ENCODE data around the gene CLIC1.
"Not testable (repeated sequence)": the region's sequence is repeated elsewhere in the genome, so short reads cannot be mapped to it uniquely, and the experiment has no call there.

CLIC1 gene

DNA sequence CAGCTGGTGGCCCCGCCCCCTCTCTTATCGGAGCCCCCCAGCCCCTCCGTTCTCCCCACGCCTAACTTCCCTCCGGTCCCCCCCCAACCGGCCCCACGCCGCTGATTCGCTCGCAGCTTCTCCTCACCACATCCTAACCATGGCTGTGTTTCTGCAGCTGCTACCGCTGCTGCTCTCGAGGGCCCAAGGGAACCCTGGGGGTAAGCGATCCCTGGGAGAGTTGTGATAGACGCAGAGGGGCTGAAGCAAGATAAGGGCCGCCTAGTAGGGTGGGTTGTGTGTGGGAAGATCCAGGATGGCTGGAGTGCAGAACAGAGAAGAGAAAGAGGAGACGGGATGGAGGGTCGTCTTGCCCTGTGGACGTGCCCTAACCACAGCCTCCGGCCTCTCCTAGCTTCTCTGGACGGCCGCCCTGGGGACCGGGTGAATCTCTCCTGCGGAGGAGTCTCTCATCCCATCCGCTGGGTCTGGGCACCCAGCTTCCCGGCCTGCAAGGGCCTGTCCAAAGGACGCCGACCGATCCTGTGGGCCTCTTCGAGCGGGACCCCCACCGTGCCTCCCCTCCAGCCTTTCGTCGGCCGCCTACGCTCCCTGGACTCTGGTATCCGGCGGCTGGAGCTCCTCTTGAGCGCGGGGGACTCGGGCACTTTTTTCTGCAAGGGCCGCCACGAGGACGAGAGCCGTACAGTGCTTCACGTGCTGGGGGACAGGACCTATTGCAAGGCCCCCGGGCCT lies 12.9 kb downstream of the CLIC1 start, which contains the start of gene MPIG6B:
MPIG6B (plus strand) TSS at position 129 of the 735 bp plus-strand sequence; CDS start at position 140, 11 bp downstream.
- no peak for DNase-seq (ENCODE audit: low spot score)
- no peak for FAIRE-seq

DNA sequence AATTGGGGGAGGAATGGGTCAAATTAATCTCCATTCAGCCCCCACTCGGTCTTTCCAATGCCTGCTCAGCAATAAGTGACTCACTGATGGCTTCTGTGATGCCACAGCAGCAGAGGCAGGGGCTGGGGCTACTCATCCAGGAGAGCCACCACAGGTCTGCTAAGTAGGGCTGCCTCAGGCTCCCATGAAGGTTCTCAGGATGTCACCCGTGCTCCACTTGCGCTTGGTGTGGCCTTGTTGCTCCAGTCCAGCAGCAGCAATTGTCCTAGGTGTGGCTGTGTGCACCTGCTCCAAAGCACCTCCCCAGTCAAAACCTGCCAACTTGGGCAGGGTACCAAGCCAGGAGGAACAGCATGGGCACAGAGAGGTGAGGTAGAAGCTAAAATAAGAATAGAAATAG lies 14.2 kb downstream of the CLIC1 start:
- DNase-seq (ENCODE audit: low spot score): no peak
- no peak for FAIRE-seq

GRCh38 chr6:31721351-31722020 lies 14.8 kb downstream of the CLIC1 start, which contains the start of gene LY6G6C:
Gene LY6G6C, minus strand, starts transcription at chr6:31721746. Its CDS starts 67 bp downstream, at chr6:31721679.
- no peak for DNase-seq (ENCODE audit: low spot score)
- no peak for FAIRE-seq

GRCh38 chr6:31720196-31720770 lies 16.0 kb downstream of the CLIC1 start:
- no peak for FAIRE-seq
- no peak for DNase-seq (ENCODE audit: low spot score)

- DNase-seq (ENCODE audit: low spot score): no peak
- no peak for FAIRE-seq
These were observed 17.3 kb downstream of the CLIC1 start for GRCh38 chr6:31719001-31719400.

- FAIRE-seq: no peak
- no peak for DNase-seq (ENCODE audit: low spot score)
These were observed 18.1 kb downstream of the CLIC1 start for GRCh38 chr6:31718265-31718664.

DNA sequence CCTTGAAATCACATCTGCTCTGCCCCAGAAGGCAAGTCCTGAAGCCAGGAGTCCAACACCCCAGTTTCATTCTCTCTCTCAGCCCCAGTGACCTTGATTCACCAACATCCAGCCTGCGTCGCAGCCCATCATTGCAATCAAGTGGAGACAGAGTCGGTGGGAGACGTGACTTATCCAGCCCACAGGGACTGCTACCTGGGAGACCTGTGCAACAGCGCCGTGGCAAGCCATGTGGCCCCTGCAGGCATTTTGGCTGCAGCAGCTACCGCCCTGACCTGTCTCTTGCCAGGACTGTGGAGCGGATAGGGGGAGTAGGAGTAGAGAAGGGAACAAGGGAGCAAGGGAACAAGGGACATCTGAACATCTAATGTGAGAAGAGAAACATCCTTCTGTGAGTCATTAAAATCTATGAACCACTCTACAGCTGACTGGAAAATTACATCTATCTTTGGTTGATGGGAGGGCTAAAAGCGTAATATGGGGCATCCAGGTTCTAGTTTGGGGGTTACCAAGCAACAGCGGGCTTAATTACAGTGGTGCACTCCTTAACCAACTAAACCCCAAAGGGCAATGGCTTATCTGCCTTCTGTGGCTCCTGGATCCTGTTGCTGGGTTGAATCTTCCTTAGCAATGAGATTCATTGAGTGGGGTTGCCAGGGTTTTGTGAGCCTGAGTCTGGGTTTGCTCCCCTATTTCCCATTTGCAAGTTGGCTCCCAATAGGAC lies 18.7 kb downstream of the CLIC1 start:
- FAIRE-seq (no peak), DNase-seq (ENCODE audit: low spot score) (no peak)

GRCh38 chr6:31715022-31715958 lies 21.0 kb downstream of the CLIC1 start, which contains the start of gene LY6G6D:
Gene LY6G6D, plus strand, starts transcription at chr6:31715348. Its CDS starts 8 bp downstream, at chr6:31715356.
- FAIRE-seq (no peak), DNase-seq (ENCODE audit: low spot score) (no peak)

- DNase-seq (ENCODE audit: low spot score): no peak
- no peak for FAIRE-seq
These were observed 22.2 kb downstream of the CLIC1 start for GRCh38 chr6:31713991-31714684.

DNA sequence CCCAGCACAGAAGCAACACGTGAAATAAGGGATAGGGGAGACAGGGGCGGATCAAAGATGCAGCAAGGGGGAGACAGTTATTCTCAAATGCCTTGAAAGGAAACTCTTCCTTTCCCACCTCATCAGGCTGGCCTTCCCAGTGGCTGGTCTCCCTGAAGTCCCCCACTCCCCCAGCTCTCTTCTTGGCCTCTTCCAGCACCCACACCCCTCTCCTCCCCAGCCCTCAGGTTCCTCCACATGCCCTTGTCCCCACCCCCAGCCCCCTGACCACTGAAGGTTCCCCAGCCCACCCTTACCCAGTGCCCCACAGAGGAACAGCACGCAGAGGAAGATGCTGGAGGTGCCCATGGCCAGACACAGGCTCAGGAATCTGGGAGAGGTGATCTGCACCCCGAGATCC lies 22.9 kb downstream of the CLIC1 start:
- DNase-seq (ENCODE audit: low spot score): no peak
- no peak for FAIRE-seq

- DNase-seq (ENCODE audit: low spot score) (no peak), FAIRE-seq (no peak)
These were observed 24.0 kb downstream of the CLIC1 start for GRCh38 chr6:31712296-31712695.

GRCh38 chr6:31711233-31711632 lies 25.1 kb downstream of the CLIC1 start:
- DNase-seq (ENCODE audit: low spot score): no peak
- no peak for FAIRE-seq

- no peak for FAIRE-seq
- no peak for DNase-seq (ENCODE audit: low spot score)
These were observed 25.7 kb downstream of the CLIC1 start for GRCh38 chr6:31710523-31711219.

DNA sequence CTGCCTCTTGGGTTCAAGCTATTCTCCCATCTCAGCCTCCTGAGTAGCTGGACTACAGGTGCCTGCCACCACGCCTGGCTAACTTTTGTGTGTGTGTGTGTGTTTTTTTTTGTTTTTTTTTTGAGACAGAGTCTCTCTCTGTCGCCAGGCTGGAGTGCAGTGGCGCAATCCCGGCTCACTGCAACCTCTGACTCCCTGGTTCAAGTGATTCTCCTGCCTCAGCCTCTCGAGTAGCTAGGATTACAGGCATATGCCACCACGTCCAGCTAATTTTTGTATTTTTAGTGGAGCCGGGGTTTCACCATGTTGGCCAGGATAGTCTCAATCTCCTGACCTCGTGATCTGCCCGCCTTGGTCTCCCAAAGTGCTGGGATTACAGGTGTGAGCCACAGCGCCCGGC lies 27.2 kb downstream of the CLIC1 start:
- not testable (repeated sequence) for FAIRE-seq; DNase-seq (ENCODE audit: low spot score)

- no peak for DNase-seq (ENCODE audit: low spot score)
- FAIRE-seq: no peak
These were observed 28.1 kb downstream of the CLIC1 start for GRCh38 chr6:31708224-31708623.

GRCh38 chr6:31707701-31708100 lies 28.6 kb downstream of the CLIC1 start:
- FAIRE-seq (no peak), DNase-seq (ENCODE audit: low spot score) (no peak)

GRCh38 chr6:31706599-31706998 lies 29.7 kb downstream of the CLIC1 start, which contains the start of gene LY6G6F:
Gene LY6G6F, plus strand, starts transcription at chr6:31706866. Its CDS starts 41 bp downstream, at chr6:31706907.
- DNase-seq (ENCODE audit: low spot score) (no peak), FAIRE-seq (no peak)

DNA sequence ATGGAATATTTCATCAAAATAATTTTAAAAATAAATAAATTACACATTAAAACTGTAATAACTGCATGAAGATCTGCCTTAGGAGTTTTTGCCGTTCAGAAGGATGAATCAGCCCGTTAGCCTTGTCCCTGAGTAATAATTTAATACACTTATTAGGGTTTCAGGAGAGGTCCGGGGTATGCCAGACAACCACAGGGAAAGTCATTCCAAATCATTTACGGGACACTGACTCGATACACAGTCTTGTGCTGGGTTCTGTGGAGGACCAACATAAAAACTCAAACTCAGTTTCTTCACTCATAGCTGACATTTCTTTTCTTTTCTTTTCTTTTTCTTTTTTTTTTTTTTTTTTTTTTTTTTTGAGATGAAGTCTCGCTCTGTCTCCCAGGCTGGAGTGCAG lies 30.4 kb downstream of the CLIC1 start:
- FAIRE-seq: no peak

More for the DNA sequence above, 30.4 kb downstream of the CLIC1 start:
- DNase-seq (ENCODE audit: low spot score): no peak

All from RCC 7860 (cell line).